HEK293 (cell line): ENCODE data around the gene THRA.
A peak's percentile ranks its signal among the peaks of the same experiment; 100 is the strongest.

Experiments
- BCL11A ChIP-seq: fragments of 450-650 bp; formaldehyde crosslinking; IDR thresholded peaks from 2 replicates; pipeline ENCODE4 v1.5.1; 2016; ENCODE audit warnings: low read depth, missing biosample characterization, missing genetic modification characterization
- FEZF1 ChIP-seq: fragments of 450-650 bp; formaldehyde crosslinking; IDR thresholded peaks from 2 replicates; pipeline ENCODE4 v1.5.1; 2016; ENCODE audit warnings: missing biosample characterization, missing genetic modification characterization
- GLI4 ChIP-seq: fragments of 450-650 bp; formaldehyde crosslinking; IDR thresholded peaks from 2 replicates; pipeline ENCODE4 v1.5.1; 2016; ENCODE audit warnings: missing biosample characterization, missing genetic modification characterization
- HOXD13 ChIP-seq: sonication (generic); formaldehyde crosslinking; IDR thresholded peaks from 2 replicates; pipeline ENCODE4 v1.8.0; 2022; ENCODE audit warnings: missing genetic modification reagents, borderline replicate concordance
- MYNN ChIP-seq: fragments of 450-650 bp; formaldehyde crosslinking; IDR thresholded peaks from 2 replicates; pipeline ENCODE4 v1.5.1; 2016; ENCODE audit warnings: missing biosample characterization, missing genetic modification characterization, borderline replicate concordance
- YY1 ChIP-seq: fragments of 450-650 bp; formaldehyde crosslinking; IDR thresholded peaks from 2 replicates; pipeline ENCODE4 v1.5.1; 2018; ENCODE audit warnings: missing biosample characterization, missing genetic modification characterization
- YY2 ChIP-seq: fragments of 450-650 bp; formaldehyde crosslinking; IDR thresholded peaks from 2 replicates; pipeline ENCODE4 v1.5.1; 2016; ENCODE audit warnings: missing biosample characterization, missing genetic modification characterization
- ZBTB1 ChIP-seq: fragments of 450-650 bp; formaldehyde crosslinking; IDR thresholded peaks from 2 replicates; pipeline ENCODE4 v1.5.1; 2016; ENCODE audit warnings: missing biosample characterization, missing genetic modification characterization
- ZBTB20 ChIP-seq: fragments of 450-650 bp; formaldehyde crosslinking; IDR thresholded peaks from 2 replicates; pipeline ENCODE4 v1.5.1; 2016; ENCODE audit warnings: missing biosample characterization, missing genetic modification characterization
- ZEB2 ChIP-seq: fragments of 450-650 bp; formaldehyde crosslinking; IDR thresholded peaks from 2 replicates; pipeline ENCODE4 v1.5.1; 2016; ENCODE audit warnings: missing biosample characterization, missing genetic modification characterization
- ZNF133 ChIP-seq: fragments of 450-650 bp; formaldehyde crosslinking; IDR thresholded peaks from 2 replicates; pipeline ENCODE4 v1.5.1; 2016; ENCODE audit warnings: missing biosample characterization, missing genetic modification characterization
- ZNF140 ChIP-seq: fragments of 450-650 bp; formaldehyde crosslinking; IDR thresholded peaks from 2 replicates; pipeline ENCODE4 v1.5.1; 2016; ENCODE audit warnings: missing biosample characterization, missing genetic modification characterization
- ZNF169 ChIP-seq: fragments of 450-650 bp; formaldehyde crosslinking; IDR thresholded peaks from 2 replicates; pipeline ENCODE4 v1.5.1; 2016; ENCODE audit warnings: missing biosample characterization, missing genetic modification characterization
- ZNF175 ChIP-seq: fragments of 450-650 bp; formaldehyde crosslinking; IDR thresholded peaks from 2 replicates; pipeline ENCODE4 v1.5.1; 2016; ENCODE audit warnings: missing biosample characterization, missing genetic modification characterization
- ZNF211 ChIP-seq: fragments of 450-650 bp; formaldehyde crosslinking; IDR thresholded peaks from 2 replicates; pipeline ENCODE4 v1.5.1; 2016; ENCODE audit warnings: low read depth, missing biosample characterization, missing genetic modification characterization
- ZNF239 ChIP-seq: fragments of 450-650 bp; formaldehyde crosslinking; IDR thresholded peaks from 2 replicates; pipeline ENCODE4 v1.5.1; 2016; ENCODE audit warnings: missing biosample characterization, missing genetic modification characterization
- ZNF302 ChIP-seq: fragments of 450-650 bp; formaldehyde crosslinking; IDR thresholded peaks from 2 replicates; pipeline ENCODE4 v1.5.1; 2016; ENCODE audit warnings: missing biosample characterization, missing genetic modification characterization, low read depth
- ZNF473 ChIP-seq: fragments of 450-650 bp; formaldehyde crosslinking; IDR thresholded peaks from 2 replicates; pipeline ENCODE4 v1.5.1; 2017; ENCODE audit warnings: missing biosample characterization, missing genetic modification characterization
- ZNF530 ChIP-seq: fragments of 450-650 bp; formaldehyde crosslinking; IDR thresholded peaks from 2 replicates; pipeline ENCODE4 v1.5.1; 2016; ENCODE audit warnings: low read depth, missing biosample characterization, missing genetic modification characterization
- ZNF558 ChIP-seq: fragments of 450-650 bp; formaldehyde crosslinking; IDR thresholded peaks from 2 replicates; pipeline ENCODE4 v1.5.1; 2016; ENCODE audit warnings: missing biosample characterization, missing genetic modification characterization
- ZNF560 ChIP-seq: fragments of 450-650 bp; formaldehyde crosslinking; IDR thresholded peaks from 2 replicates; pipeline ENCODE4 v1.5.1; 2017; ENCODE audit warnings: missing biosample characterization, missing genetic modification characterization, borderline replicate concordance
- ZNF561 ChIP-seq: fragments of 450-650 bp; IDR thresholded peaks from 2 replicates; pipeline ENCODE4 v1.5.1; 2018; ENCODE audit warnings: missing biosample characterization, missing genetic modification characterization, borderline replicate concordance
- ZNF571 ChIP-seq: fragments of 450-650 bp; formaldehyde crosslinking; IDR thresholded peaks from 2 replicates; pipeline ENCODE4 v1.5.0; 2017; ENCODE audit warnings: missing biosample characterization, missing genetic modification characterization
- ZSCAN23 ChIP-seq: fragments of 450-650 bp; formaldehyde crosslinking; IDR thresholded peaks from 2 replicates; pipeline ENCODE4 v1.5.1; 2016; ENCODE audit warnings: missing biosample characterization, missing genetic modification characterization
- TF ChIP-seq, protein P1 (sequence below): fragments of 450-650 bp; IDR thresholded peaks from 2 replicates; pipeline ENCODE4 v1.5.1; 2018; ENCODE audit warnings: missing biosample characterization, mild to moderate bottlenecking, missing genetic modification characterization
- TF ChIP-seq, protein P2 (sequence below): fragments of 450-650 bp; formaldehyde crosslinking; IDR thresholded peaks from 2 replicates; pipeline ENCODE4 v1.5.1; 2016; ENCODE audit warnings: missing biosample characterization, missing genetic modification characterization
- TF ChIP-seq, protein P3 (sequence below): fragments of 450-650 bp; formaldehyde crosslinking; IDR thresholded peaks from 2 replicates; pipeline ENCODE4 v1.5.1; 2017; ENCODE audit warnings: missing biosample characterization, missing genetic modification characterization
- TF ChIP-seq, protein P4 (sequence below): fragments of 450-650 bp; formaldehyde crosslinking; optimal IDR thresholded peaks from 2 replicates; pipeline ENCODE3; 2016; ENCODE audit warnings: missing biosample characterization, mild to moderate bottlenecking, missing genetic modification characterization
- TF ChIP-seq, protein P5 (sequence below): fragments of 450-650 bp; formaldehyde crosslinking; conservative IDR thresholded peaks from 2 replicates; pipeline ENCODE4 v1.5.1; 2016; ENCODE audit warnings: low read depth, missing biosample characterization, missing genetic modification characterization

Gene THRA

DNA sequence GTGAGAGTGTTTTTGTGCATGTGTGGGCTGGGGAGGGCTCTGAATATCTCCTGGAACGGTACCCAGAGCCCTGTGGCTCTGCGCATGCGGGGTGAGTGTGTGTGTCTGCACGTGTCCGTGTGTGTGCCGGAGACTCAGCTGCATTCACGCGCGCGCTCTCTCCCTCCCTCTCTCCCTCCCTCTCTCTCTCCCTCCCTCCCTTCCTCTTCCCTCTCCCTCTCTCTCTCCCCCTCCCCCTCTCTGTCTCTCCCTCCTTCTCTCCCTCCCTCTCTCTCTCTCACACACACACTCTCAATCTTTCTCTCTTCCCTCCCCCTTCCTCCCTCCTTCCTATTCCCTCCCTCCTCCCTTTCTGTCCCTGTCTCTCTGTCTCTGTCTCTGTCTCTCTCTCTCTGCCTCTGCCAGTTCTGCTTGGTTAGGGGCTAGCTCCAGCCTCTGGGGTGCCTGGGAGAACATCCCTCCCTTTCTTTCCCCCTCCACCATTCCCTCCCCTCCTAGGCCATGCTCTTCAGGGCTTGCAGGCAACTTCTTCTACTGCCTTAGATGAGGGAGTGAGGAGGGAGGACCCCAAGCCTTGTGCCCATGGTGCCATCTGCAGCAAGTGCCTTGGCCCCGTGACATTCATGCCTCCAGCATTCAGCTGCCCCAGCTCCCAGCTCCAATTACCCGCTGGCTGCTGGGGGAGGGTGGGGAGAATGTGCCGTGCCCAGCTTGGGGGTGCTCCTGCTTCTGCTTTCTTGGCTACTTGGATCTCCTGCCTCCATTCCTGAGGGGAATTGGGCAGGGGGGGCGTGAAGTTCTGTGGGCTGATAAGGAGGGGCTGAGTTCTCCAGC, 6.4 kb downstream of the THRA start (continued):
- TF ChIP-seq ZNF561 (tag by site-specific recombination): 0 out of 2 replicates have a peak, but pooled peaks have one; percentile 46
- no peak for TF ChIP-seq ZNF302 (tag by site-specific recombination)
- no peak for TF ChIP-seq ZNF140 (tag by site-specific recombination)
- TF ChIP-seq GLI4 (tag by site-specific recombination): 0 out of 2 replicates have a peak, but pooled peaks have one; percentile 15
- 0 out of 2 replicates have a peak, but pooled peaks have one; percentile 24 for TF ChIP-seq FEZF1 (tag by site-specific recombination)
- TF ChIP-seq HOXD13: no peak
- no peak for TF ChIP-seq ZNF560
- TF ChIP-seq YY1 (tag by site-specific recombination): no peak
- peak; percentile 63 for TF ChIP-seq ZSCAN23 (tag by site-specific recombination)
- TF ChIP-seq MYNN (tag by site-specific recombination): no peak
- TF ChIP-seq BCL11A (tag by site-specific recombination): no peak
- TF ChIP-seq ZBTB20 (tag by site-specific recombination): peak; percentile 70
- TF ChIP-seq, protein P1, sequence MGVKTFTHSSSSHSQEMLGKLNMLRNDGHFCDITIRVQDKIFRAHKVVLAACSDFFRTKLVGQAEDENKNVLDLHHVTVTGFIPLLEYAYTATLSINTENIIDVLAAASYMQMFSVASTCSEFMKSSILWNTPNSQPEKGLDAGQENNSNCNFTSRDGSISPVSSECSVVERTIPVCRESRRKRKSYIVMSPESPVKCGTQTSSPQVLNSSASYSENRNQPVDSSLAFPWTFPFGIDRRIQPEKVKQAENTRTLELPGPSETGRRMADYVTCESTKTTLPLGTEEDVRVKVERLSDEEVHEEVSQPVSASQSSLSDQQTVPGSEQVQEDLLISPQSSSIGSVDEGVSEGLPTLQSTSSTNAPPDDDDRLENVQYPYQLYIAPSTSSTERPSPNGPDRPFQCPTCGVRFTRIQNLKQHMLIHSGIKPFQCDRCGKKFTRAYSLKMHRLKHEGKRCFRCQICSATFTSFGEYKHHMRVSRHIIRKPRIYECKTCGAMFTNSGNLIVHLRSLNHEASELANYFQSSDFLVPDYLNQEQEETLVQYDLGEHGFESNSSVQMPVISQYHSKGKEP (tag by site-specific recombination): no peak; the same call in 1 of the 2 replicates
- TF ChIP-seq ZNF571 (tag by site-specific recombination): no peak
- TF ChIP-seq ZNF239 (tag by site-specific recombination): peak; percentile 63; the same call in 1 of the 2 replicates
- TF ChIP-seq ZNF558 (tag by site-specific recombination): no peak
- TF ChIP-seq ZNF473 (tag by site-specific recombination): no peak
- TF ChIP-seq, protein P2, sequence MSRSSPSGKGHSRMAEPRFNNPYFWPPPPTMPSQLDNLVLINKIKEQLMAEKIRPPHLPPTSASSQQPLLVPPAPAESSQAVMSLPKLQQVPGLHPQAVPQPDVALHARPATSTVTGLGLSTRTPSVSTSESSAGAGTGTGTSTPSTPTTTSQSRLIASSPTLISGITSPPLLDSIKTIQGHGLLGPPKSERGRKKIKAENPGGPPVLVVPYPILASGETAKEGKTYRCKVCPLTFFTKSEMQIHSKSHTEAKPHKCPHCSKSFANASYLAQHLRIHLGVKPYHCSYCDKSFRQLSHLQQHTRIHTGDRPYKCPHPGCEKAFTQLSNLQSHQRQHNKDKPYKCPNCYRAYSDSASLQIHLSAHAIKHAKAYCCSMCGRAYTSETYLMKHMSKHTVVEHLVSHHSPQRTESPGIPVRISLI (tag by site-specific recombination): no peak
- TF ChIP-seq ZNF530 (tag by site-specific recombination): no peak
- peak; percentile 50; the same call in 1 of the 2 replicates for TF ChIP-seq YY2 (tag by site-specific recombination)
- TF ChIP-seq, protein P3, sequence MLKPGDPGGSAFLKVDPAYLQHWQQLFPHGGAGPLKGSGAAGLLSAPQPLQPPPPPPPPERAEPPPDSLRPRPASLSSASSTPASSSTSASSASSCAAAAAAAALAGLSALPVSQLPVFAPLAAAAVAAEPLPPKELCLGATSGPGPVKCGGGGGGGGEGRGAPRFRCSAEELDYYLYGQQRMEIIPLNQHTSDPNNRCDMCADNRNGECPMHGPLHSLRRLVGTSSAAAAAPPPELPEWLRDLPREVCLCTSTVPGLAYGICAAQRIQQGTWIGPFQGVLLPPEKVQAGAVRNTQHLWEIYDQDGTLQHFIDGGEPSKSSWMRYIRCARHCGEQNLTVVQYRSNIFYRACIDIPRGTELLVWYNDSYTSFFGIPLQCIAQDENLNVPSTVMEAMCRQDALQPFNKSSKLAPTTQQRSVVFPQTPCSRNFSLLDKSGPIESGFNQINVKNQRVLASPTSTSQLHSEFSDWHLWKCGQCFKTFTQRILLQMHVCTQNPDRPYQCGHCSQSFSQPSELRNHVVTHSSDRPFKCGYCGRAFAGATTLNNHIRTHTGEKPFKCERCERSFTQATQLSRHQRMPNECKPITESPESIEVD: no peak
- TF ChIP-seq, protein P4, sequence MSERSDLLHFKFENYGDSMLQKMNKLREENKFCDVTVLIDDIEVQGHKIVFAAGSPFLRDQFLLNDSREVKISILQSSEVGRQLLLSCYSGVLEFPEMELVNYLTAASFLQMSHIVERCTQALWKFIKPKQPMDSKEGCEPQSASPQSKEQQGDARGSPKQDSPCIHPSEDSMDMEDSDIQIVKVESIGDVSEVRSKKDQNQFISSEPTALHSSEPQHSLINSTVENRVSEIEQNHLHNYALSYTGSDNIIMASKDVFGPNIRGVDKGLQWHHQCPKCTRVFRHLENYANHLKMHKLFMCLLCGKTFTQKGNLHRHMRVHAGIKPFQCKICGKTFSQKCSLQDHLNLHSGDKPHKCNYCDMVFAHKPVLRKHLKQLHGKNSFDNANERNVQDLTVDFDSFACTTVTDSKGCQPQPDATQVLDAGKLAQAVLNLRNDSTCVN (tag by site-specific recombination): peak; percentile 74
- TF ChIP-seq ZBTB1 (tag by site-specific recombination): no peak
- TF ChIP-seq ZNF175 (tag by site-specific recombination): no peak
- peak; percentile 94 for TF ChIP-seq ZNF169 (tag by site-specific recombination)
- TF ChIP-seq ZEB2 (tag by site-specific recombination): 0 out of 2 replicates have a peak, but pooled peaks have one; percentile 45
- TF ChIP-seq ZNF211 (tag by site-specific recombination): no peak
- TF ChIP-seq, protein P5, sequence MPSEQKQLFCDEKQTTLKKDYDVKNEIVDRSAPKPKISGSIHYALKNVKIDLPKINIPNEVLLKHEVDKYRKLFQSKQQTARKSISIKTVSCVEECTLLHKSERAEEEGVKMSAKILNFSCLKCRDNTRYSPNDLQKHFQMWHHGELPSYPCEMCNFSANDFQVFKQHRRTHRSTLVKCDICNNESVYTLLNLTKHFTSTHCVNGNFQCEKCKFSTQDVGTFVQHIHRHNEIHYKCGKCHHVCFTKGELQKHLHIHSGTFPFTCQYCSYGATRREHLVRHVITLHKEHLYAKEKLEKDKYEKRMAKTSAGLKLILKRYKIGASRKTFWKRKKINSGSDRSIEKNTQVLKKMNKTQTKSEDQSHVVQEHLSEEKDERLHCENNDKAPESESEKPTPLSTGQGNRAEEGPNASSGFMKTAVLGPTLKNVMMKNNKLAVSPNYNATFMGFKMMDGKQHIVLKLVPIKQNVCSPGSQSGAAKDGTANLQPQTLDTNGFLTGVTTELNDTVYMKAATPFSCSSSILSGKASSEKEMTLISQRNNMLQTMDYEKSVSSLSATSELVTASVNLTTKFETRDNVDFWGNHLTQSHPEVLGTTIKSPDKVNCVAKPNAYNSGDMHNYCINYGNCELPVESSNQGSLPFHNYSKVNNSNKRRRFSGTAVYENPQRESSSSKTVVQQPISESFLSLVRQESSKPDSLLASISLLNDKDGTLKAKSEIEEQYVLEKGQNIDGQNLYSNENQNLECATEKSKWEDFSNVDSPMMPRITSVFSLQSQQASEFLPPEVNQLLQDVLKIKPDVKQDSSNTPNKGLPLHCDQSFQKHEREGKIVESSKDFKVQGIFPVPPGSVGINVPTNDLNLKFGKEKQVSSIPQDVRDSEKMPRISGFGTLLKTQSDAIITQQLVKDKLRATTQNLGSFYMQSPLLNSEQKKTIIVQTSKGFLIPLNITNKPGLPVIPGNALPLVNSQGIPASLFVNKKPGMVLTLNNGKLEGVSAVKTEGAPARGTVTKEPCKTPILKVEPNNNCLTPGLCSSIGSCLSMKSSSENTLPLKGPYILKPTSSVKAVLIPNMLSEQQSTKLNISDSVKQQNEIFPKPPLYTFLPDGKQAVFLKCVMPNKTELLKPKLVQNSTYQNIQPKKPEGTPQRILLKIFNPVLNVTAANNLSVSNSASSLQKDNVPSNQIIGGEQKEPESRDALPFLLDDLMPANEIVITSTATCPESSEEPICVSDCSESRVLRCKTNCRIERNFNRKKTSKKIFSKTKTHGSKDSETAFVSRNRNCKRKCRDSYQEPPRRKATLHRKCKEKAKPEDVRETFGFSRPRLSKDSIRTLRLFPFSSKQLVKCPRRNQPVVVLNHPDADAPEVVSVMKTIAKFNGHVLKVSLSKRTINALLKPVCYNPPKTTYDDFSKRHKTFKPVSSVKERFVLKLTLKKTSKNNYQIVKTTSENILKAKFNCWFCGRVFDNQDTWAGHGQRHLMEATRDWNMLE (tag by site-specific recombination): no peak
- TF ChIP-seq ZNF133: no peak
